NOMO-1 treated with DMSO at 0.1 percent for 48 hours (cell line): ENCODE results near the gene SAMD8.
A peak's percentile ranks its signal among the peaks of the same experiment; 100 is the strongest.
"Not testable (repeated sequence)": the region's sequence is repeated elsewhere in the genome, so short reads cannot be mapped to it uniquely, and the experiment has no call there.

Experiments
- DNase-seq: peaks from one replicate; lab custom pipeline; 2025; ENCODE audit not compliant: unreplicated experiment; lab: John Stamatoyannopoulos, UW

SAMD8 gene

GRCh38 chr10:75106891-75107290 lies 4.6 kb upstream of the SAMD8 start:
- not testable (repeated sequence) for DNase-seq

GRCh38 chr10:75107756-75108683 lies 3.4 kb upstream of the SAMD8 start:
- DNase-seq: no peak

DNA sequence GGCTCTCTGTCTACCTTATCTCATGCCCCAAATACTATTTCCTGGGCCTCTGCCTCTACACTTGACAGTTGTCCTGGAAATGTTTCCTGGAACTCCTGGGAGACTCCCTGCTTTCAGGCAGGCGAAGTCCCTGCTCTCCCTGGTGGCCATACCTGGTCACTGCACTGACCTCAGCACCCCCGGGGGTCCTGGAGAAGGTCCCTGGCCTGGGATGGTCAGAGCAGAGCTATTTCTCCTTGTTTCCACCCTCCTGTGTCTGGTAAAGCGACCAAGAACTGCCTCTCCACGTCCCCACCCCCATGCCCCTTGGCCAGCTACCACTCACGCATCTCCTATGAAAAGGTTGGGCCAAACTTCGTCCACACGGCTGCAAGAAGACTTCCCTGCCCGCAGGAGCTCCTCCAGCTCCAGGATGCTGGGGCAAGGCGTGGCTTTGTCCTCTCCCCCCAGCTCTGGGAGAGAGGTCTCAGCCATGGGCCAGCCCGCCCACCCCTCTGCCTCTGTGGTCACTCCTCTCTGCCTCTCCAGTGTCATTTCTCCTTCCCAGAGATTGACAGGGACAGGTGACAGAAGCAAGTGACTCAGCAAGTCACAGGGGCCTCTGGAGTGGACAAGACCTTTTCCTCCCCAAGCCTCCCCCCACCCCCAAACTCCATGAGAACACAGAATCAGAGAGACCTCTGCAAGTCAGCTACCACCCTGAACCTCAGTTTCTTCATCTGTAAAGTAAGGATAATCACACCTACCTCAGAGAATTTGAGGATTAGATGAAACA lies 2.6 kb upstream of the SAMD8 start:
- DNase-seq: no peak

GRCh38 chr10:75109459-75109778 lies 2.0 kb upstream of the SAMD8 start:
- no peak for DNase-seq

- no peak for DNase-seq
These were observed 1.3 kb upstream of the SAMD8 start for GRCh38 chr10:75110006-75110632.

DNA sequence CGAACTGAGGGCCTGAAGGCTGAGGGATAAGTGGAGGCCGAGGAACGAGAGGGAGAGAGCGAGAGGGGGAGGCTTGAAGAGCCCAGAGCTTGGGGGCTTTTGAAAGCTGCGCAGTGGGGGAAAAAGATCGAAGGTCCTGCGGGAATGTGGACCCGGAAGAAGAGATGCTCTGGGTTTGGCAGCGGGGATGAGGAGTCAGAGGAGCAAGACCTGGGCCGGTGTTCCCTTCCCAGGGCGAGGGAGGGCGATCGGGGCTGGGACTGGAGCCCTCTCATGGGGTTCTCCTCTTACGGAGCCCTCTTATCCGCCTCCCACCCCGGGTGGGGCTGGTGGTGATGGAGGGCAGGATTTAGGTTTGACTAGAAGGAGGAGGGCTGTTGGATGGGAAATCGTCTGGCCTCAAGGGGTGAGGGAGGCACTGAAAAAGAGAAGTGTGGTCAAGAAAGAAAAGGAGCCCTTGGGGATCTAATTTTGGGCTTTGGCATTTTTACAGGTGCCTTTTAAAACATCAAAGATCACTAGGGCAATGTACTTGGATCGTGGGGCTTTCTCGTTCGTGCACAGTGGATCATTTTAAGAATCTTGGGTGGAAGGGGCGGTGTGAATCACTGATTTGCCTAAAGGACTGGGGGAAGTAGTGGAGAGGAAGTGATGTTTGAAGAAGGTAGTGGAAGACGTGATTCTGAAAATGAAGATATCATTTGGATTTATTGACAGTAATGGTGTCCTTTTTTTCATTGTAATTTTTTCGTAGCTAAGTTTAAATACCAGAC lies 637 bp downstream of the SAMD8 start:
- DNase-seq: peak; percentile 68

GRCh38 chr10:75115137-75115536 lies 3.7 kb downstream of the SAMD8 start:
- DNase-seq: peak; percentile 44

DNA sequence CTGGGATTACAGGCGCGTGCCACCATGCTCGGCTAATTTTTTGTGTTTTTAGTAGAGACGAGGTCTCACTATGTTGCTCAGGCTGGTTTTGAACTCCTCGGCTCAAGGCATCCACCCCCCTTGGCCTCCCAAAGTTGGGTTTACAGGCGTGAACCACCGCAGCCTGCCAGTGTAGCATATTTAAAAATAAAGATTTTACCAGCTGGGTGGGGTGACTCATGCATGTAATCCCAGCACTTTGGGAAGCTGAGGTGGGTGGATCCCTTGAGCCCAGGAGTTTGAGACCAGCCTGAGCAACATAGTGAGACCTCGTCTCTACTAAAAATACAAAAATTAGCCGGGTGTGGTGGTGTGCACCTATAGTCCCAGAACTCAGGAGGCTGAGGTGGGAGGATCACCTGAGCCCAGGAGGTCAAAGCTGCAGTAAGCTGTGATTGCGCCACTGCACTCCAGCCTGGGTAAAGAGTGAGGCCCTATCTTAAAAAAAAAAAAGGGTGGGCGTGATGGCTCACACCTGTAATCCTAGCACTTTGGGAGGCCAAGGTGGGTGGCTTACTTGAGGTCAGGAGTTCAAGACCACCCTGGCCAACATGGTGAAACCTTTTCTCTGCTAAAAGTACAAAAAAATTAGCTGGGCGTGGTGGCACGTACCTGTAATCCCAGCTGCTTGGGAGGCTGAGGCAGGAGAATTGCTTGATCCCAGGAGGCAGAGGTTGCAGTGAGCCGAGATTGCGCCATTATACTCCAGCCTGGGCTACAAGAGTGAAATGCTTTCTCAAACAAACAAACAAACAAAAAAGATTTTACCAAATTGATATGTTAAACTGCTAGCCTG lies 5.7 kb downstream of the SAMD8 start:
- DNase-seq: not testable (repeated sequence)

DNA sequence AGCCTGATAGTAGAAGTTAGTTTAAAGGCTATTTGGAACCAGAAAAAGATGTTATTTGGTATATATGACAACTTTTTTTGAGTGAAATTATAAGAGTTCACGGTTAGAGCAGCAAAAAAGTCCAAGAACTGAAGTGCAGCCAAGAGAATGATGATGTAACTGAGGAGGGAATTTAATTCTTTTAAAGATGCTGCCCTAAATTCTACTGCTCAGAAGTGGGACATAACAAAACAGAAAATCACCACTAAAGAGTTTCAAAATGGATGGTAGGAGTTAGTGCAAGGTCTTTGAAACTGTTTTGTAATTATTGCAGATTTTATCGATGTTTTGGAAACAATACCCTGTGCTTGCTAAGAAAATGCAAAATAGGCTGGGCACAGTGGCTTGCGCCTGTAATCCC lies 6.5 kb downstream of the SAMD8 start:
- no peak for DNase-seq

DNA sequence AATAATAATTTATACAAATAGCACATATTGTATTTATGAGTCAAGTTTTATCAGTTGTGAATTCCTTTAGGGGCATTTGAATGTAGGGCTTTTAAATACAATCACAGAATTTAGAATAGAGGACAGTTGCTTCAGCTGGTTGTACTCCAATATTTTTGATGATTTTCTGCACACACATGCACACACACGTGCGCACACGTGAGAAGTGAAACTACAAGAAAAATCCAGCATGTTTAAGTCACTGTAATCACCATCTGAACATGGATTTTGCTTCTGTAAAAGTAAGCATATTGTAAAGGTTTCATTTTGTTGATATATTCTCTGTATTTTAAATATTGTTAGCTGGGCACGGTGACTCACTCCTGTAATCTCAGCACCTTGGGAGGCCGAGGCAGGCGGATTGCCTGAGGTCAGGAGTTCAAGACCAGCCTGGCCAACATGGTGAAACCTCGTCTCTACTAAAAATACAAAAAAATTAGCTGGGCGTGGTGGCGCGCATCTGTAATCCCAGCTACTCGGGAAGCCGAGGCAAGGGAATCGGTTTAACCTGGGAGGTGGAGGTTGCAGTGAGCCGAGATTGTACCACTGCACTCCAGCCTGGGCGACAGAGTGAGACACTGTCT lies 8.1 kb downstream of the SAMD8 start:
- not testable (repeated sequence) for DNase-seq

DNA sequence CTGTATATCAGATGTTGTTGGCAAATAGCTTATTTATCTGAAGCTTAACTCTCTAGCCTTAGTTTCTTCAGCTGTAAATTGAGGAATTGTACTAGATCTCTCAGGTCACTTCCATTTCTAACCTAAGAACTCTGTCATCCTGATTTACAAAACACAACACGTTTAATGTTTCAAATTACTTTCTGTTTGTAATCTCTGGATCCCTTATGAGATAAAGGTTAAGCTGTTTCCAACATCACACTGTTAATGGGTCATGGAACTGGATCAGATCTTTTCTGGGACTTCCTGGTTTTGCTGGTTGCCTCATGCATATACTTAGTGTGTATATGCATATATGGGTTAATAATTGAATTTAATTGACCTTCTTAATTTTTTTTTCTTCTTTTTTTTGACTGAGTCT lies 9.9 kb downstream of the SAMD8 start:
- DNase-seq: no peak

- DNase-seq: no peak
These were observed 11.0 kb downstream of the SAMD8 start for GRCh38 chr10:75122505-75122904.

- no peak for DNase-seq
These were observed 11.7 kb downstream of the SAMD8 start for GRCh38 chr10:75123088-75123682.

GRCh38 chr10:75126277-75126676 lies 14.8 kb downstream of the SAMD8 start:
- DNase-seq: no peak

DNA sequence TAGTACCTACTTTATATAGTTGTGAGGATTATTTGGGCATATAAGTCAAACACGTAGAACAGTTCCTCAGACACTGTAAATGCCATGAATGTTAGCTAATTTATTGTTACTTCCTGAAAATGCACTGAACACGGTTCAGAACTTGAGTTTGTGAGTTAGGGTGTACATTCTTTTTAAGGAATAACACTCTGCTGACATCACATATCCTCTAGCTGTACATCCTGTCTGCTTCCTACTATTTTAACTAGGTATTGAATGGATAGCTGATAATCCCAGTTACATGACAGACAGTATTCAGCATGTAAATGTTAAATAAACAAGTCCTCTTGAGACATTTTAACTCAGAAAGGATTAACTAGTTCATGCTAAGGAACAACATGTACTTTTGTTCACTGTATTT lies 16.0 kb downstream of the SAMD8 start:
- peak; percentile 48 for DNase-seq

- DNase-seq: not testable (repeated sequence)
These were observed 17.5 kb downstream of the SAMD8 start for GRCh38 chr10:75128985-75129384.

- DNase-seq: no peak
These were observed 18.1 kb downstream of the SAMD8 start for GRCh38 chr10:75129537-75129936.

DNA sequence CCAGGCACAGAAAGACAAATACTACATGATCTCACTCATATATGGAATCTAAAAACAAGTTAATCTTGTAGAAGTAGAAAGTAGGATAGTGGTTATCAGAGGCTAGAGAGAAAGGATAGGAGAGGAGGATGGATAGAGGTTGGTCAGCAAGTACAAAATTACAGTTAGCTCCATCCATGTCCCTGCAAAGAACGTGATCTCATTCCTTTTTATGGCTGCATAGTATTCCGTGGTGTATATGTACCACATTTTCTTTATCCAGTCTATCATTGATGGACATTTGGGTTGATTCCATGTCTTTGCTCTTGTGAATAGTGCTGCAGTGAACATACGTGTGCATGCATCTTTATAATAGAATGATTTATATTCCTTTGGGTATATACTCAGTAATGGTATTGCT lies 22.2 kb downstream of the SAMD8 start:
- not testable (repeated sequence) for DNase-seq

DNA sequence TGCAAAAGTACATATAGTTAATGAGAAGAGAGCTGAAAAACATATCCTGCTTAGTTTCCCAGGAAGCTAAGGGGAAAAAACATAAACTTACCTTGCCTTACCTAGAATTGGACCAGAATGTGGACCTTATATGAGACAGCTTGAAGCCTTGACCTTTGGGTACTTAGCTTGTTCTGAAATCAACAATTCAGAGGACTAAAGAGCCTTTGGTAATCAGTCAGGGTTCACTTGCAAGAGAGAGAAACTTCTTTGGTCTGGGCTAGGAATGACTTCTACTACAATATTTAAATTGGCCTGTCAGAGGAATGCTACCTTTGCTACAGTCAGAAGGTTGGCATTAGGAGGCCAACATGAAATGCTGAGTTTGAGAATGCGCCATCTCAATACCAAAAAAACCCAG lies 24.9 kb downstream of the SAMD8 start:
- DNase-seq: no peak
